Stimulated activated CD4-positive, alpha-beta T cell treated with anti-CD3 and anti-CD28 coated beads, Interleukin-12 subunit alpha, Interleukin-12 subunit beta, amount 100 ng/mL, for 4 hours (primary cell): ENCODE results near the gene VPS29.

ENCODE experiments used
- DNase-seq: peaks from one replicate; pipeline ENCODE4 v3.0.0-alpha.2; 2020

Gene VPS29

DNA sequence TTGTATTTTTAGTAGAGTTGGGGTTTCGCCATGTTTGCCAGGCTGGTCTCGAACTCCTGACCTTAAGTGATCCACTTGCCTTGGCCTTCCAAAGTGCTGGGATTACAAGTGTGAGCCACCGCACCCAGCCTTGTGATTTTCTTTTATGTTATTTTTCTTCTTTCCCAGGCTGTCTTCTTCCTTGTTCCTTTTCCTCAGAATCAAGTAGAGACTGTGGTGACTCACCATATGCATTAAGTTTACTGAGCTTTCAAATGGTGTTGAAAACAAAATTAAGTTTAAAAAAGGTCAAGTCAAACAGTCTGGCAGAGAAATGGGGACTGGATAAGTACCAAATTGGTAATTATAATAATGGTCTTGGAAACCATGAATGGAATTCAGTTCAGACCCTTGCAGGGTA is 57.5 kb downstream of the VPS29 start:
- no peak for DNase-seq
